Measurements from ENCODE around the gene NAALADL2.

Gene NAALADL2

GRCh38 chr3:174891524-174892203, 32.5 kb downstream of the NAALADL2 start:
- DNase-seq: no peak

GRCh38 chr3:174907027-174907426, 47.9 kb downstream of the NAALADL2 start:
- DNase-seq: no peak

- no peak for DNase-seq
These were observed 48.7 kb downstream of the NAALADL2 start for GRCh38 chr3:174907628-174908407.

GRCh38 chr3:174931473-174932353, 72.6 kb downstream of the NAALADL2 start:
- no peak for DNase-seq

GRCh38 chr3:174936590-174936989, 77.5 kb downstream of the NAALADL2 start:
- no peak for DNase-seq

GRCh38 chr3:174937478-174937877, 78.3 kb downstream of the NAALADL2 start:
- no peak for DNase-seq

- DNase-seq: no peak
These were observed 79.0 kb downstream of the NAALADL2 start for GRCh38 chr3:174938102-174938501.

GRCh38 chr3:174940151-174940550, 81.0 kb downstream of the NAALADL2 start:
- no peak for DNase-seq

- no peak for DNase-seq
These were observed 86.1 kb downstream of the NAALADL2 start for GRCh38 chr3:174945276-174945675.

- no peak for DNase-seq
These were observed 86.8 kb downstream of the NAALADL2 start for GRCh38 chr3:174945951-174946350.

- DNase-seq: no peak
These were observed 90.4 kb downstream of the NAALADL2 start for GRCh38 chr3:174949523-174949922.

- DNase-seq: no peak
These were observed 91.9 kb downstream of the NAALADL2 start for GRCh38 chr3:174951034-174951433.

- no peak for DNase-seq
These were observed 92.4 kb downstream of the NAALADL2 start for GRCh38 chr3:174951498-174952005.

GRCh38 chr3:174953068-174953467, 93.9 kb downstream of the NAALADL2 start:
- DNase-seq: no peak

- DNase-seq: no peak
These were observed 96.4 kb downstream of the NAALADL2 start for GRCh38 chr3:174955513-174956016.

GRCh38 chr3:174957081-174957480, 97.9 kb downstream of the NAALADL2 start:
- DNase-seq: no peak

GRCh38 chr3:174957551-174958001, 98.4 kb downstream of the NAALADL2 start:
- no peak for DNase-seq

GRCh38 chr3:174958671-174959328, 99.7 kb downstream of the NAALADL2 start:
- no peak for DNase-seq

GRCh38 chr3:174959556-174960065, 100.5 kb downstream of the NAALADL2 start:
- no peak for DNase-seq

GRCh38 chr3:174960898-174961297, 101.8 kb downstream of the NAALADL2 start:
- DNase-seq: no peak

- DNase-seq: no peak
These were observed 114.3 kb downstream of the NAALADL2 start for GRCh38 chr3:174973465-174973864.

- no peak for DNase-seq
These were observed 127.6 kb downstream of the NAALADL2 start for GRCh38 chr3:174986685-174987084.

All from hippocampal formation (tissue), 2 donors.